Femur (tissue), 1 donor: ENCODE measurements around the gene ZNF672.
"Not testable (repeated sequence)": the region's sequence is repeated elsewhere in the genome, so short reads cannot be mapped to it uniquely, and the experiment has no call there.

Experiments used
- DNase-seq: peaks from one replicate; pipeline ENCODE4 v3.0.0-alpha.2; 2017

ZNF672 gene

GRCh38 chr1:248813546-248813945, 24.5 kb upstream of the ZNF672 start:
- DNase-seq: no peak

- DNase-seq: no peak
These were observed 23.7 kb upstream of the ZNF672 start for GRCh38 chr1:248814351-248814750.

- DNase-seq: no peak
These were observed 22.5 kb upstream of the ZNF672 start for GRCh38 chr1:248815407-248816034.

- no peak for DNase-seq
These were observed 21.8 kb upstream of the ZNF672 start for GRCh38 chr1:248816042-248816851.

GRCh38 chr1:248817065-248817464, 21.0 kb upstream of the ZNF672 start:
- DNase-seq: no peak

GRCh38 chr1:248818505-248819374, 19.3 kb upstream of the ZNF672 start:
- no peak for DNase-seq

- DNase-seq: no peak
These were observed 17.9 kb upstream of the ZNF672 start for GRCh38 chr1:248820041-248820585.

- no peak for DNase-seq
These were observed 16.9 kb upstream of the ZNF672 start for GRCh38 chr1:248821101-248821500.

- no peak for DNase-seq
These were observed 16.4 kb upstream of the ZNF672 start for GRCh38 chr1:248821641-248822040.

- no peak for DNase-seq
These were observed 15.6 kb upstream of the ZNF672 start for GRCh38 chr1:248822148-248823032.

GRCh38 chr1:248823517-248824001, 14.5 kb upstream of the ZNF672 start:
- DNase-seq: no peak

GRCh38 chr1:248824301-248824700, 13.7 kb upstream of the ZNF672 start:
- DNase-seq: no peak

GRCh38 chr1:248824701-248825100, 13.3 kb upstream of the ZNF672 start:
- no peak for DNase-seq

GRCh38 chr1:248825136-248825535, 12.9 kb upstream of the ZNF672 start:
- DNase-seq: peak; percentile 36

- no peak for DNase-seq
These were observed 12.5 kb upstream of the ZNF672 start for GRCh38 chr1:248825573-248825908.

- DNase-seq: peak; percentile 96
These were observed 11.9 kb upstream of the ZNF672 start, which contains the start of gene SH3BP5L for GRCh38 chr1:248825909-248826760. TSS of gene SH3BP5L (minus strand) at chr1:248825915. CDS start at chr1:248824935, 980 bp downstream.

GRCh38 chr1:248828845-248829244, 9.2 kb upstream of the ZNF672 start:
- peak; percentile 4 for DNase-seq

- not testable (repeated sequence) for DNase-seq
These were observed 7.4 kb upstream of the ZNF672 start for GRCh38 chr1:248830718-248831017.

- no peak for DNase-seq
These were observed 6.2 kb upstream of the ZNF672 start for GRCh38 chr1:248831842-248832241.

GRCh38 chr1:248834343-248834940, 3.6 kb upstream of the ZNF672 start:
- peak; percentile 27 for DNase-seq
